NCI-H2227 (cell line): ENCODE measurements around the gene PIEZO1.

ENCODE experiments used
- DNase-seq: peaks from one replicate; lab custom pipeline; 2025; ENCODE audit not compliant: unreplicated experiment; lab: John Stamatoyannopoulos, UW

The PIEZO1 gene

DNA sequence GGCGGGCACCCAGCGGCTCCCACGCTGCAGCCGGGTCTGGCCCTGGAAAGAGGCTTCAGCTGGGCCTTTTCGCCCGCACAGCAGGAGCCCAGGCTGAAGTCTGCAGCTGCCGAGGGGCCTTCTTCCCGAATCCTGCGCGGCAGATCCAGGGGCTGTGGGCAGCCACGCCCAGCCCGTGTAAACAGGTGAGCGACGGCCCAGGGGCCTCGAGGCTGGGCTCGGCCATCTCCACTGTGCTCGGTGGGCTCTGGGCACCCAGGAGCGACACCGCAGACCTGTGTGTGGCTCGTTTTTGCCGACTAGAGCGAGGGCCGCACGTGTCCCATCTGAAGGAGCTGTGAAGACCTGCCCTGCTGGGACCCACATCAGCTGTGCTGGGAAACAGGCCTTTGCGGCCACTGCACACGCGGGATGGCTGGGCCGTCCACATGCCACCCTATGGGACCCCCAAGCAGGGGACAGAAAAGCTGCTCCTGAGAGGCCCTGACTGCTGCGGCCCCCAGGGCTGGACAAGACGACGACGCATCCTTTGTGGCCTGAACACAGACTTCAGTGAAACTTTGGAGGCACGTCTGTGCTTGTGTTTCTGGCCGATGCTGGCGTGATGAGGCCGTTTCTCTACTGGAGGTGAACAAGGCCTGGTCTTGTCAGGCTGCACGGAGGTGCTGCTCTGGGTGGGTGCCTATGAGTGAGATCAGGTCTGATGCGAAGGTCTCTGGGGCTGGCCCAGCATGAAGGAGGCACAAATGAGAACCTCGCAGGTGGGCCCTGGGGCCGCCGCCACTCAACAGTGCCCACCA, 31.9 kb upstream of the PIEZO1 start:
- no peak for DNase-seq

DNA sequence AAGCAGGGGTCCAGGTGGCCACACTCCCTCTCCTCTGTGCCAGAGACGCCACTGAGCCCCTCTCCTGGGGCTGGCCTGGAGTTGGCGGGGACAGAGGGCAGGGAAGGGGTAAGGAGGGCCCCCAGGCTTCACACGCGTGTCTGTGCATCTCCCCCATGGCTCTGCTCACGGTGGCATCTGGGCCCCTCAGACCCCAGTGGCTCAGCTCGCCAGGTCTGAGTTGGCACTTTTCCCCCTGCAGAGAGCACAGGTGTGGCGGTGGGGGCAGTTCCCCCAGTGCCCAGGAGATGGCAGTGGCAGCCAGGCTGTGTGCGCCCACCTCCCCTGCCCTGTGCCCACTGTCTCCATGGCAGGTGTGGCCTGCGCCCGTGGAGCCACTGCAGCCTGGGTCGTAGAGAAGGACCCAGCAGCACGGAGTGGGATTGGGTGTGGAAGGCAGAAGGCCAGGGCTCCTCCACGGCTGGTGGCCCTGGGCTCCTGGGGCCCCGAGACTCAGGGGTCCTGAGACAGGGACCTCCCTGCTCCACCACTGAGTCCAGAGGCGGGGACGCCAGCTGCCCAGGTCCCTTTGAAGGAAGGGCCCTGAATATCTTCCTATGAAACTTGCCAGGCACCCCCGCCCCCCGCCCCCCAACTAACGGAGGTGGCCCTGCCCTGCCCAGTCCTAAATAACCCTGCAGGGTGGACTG, 31.0 kb upstream of the PIEZO1 start:
- peak; percentile 33 for DNase-seq

DNA sequence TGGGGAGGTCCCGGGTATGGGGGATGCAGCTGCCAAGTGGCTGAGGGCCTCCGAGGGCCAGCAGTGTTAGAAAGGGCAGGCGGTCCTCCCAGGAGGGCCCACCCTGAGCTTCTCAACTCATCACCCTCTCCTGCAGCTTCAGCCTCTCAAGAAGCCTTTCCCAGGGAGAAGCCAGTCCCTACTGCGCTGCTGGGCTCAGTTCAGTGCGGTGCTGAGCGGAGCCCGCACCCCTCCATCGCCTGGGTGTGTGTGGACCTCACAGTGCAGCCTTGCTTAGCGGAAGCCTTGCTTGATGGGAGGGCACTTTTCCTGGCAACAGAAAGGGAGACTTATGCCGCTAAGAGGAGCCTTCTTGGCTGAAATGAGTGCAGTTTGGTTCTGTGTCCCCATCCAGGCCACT, 30.2 kb upstream of the PIEZO1 start:
- DNase-seq, result no peak

DNA sequence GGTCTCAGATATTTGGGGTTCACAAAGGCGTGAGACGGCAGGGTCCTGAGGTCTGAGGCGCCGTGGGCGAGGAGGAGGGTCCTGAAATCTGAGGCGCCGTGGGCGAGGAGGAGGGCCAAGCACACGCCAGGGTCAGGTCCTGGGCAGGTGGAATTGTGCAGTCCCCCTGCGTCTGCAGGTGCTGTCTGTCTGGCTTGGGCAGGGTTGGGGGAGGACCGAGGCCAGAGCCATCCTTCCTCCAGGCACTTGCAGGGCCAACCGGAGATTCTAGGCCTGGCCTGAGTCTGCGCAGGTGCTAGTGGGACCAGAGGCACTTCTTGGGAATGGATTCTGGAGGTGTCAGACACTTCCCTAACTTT, 29.1 kb upstream of the PIEZO1 start:
- DNase-seq, result no peak

DNA sequence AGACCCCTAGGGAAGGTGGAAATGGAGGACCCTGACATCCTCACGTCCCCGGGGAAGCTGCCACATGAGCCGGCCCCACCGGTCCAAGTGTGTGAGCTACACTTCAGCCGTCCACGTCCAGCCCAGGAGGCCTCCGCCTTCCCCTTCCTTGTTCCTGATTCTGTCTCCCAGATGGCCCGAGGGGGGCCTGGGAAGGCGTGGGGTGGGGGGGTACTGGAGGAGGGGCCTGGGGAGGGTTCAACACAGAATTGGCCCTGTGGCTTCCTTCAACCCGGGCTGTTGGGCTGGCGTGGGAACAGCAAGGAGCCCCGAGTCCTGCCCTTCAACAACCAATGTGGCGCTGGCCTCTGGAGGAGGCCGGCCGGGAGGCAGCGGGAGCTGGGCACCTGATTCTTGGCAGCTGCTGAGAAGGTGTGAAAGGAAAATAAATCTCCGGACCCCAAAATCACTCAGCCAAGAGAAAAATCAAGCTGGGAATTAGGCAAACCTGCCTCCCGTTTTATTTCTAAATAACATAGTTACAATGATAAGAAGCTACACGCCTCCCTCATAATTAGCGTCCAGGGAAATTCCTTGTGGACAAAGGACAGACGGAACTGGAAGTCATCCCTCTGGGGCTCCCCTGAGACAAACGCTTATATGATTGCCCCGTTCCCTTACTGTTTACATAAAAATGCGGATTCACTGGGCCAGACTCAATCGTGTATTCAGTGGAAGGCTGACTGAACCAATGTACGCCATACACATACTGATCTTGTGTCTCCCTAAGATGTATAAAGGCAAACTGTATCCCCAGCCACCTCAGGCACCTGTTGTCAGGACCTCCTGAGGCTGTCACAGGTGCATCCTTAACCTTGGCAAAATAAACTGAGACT, 28.5 kb upstream of the PIEZO1 start:
- DNase-seq, result no peak

DNA sequence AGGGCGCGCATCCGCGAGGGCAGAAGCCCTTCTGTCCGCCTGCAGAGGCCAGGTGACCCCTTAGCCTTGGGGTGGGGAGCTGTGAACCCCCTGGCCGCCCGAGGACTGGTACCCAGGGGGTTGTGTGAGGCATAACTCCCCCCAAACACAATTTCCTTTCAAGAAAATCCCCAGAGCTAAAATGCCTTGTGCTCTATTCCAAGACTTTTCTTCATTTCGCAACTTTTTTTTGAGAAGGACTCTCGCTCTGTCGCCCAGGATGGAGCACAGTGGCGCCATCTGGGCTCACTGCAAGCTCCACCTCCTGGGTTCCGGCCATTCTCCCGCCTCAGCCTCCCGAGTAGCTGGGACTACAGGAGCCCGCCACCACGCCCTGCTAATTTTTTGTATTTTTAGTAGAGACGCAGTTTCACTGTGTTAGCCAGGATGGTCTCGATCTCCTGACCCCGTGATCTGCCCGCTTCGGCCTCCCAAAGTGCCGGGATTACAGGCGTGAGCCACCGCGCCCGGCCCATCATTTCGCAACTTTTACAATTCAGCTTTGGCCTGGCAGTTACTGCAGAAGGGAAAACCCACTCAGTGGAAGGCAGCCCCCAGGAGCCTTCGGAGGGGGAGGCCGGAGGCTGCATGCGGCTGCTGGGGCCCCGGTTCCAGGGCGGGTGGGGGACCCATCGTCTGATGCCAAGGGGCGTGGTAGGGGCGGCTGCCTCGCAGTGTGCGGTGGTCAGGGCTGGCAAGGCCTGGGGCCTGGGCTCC, 27.7 kb upstream of the PIEZO1 start:
- peak; percentile 40 for DNase-seq

DNA sequence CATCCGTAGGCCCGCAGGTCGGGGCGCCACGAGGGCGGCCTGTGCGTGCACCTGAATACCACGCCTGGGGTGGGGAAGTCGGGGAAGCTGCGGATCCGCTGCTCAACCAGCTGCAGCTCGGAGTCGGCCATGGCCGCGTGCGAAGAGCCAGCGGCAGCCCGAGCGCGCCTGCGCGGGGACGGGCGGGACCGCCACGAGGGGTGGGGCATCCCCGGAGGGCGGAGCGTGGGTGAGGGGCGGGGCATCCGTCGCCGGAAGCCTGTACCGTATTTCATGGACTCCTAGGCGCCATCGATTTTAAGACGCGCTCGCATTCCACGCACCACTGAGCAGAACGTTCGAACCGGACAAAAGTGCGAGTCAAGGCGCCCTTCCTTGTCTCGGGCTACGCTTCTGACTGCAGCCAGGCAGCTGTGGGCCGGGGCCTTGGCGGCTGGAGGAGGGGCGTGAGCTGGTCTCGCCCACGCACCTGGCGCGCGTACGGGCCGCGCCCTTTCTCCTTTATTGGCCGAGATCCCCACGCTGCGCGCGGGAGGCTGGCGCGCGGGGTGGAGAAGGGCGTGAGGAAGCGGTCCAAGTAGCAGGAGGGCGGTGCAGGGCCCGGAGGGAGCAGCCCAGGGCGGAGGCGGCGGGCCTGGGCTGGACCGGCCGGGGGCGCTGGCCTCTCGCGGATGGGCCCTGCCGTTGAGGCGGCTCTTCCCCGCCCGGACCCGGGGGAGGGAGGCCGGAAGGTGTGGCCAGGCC, 26.9 kb upstream of the PIEZO1 start, which contains the start of gene APRT:
TSS of gene APRT (minus strand) at position 160 of the 744 bp plus-strand sequence. CDS start at position 131, 29 bp downstream.
- peak; percentile 91 for DNase-seq

DNA sequence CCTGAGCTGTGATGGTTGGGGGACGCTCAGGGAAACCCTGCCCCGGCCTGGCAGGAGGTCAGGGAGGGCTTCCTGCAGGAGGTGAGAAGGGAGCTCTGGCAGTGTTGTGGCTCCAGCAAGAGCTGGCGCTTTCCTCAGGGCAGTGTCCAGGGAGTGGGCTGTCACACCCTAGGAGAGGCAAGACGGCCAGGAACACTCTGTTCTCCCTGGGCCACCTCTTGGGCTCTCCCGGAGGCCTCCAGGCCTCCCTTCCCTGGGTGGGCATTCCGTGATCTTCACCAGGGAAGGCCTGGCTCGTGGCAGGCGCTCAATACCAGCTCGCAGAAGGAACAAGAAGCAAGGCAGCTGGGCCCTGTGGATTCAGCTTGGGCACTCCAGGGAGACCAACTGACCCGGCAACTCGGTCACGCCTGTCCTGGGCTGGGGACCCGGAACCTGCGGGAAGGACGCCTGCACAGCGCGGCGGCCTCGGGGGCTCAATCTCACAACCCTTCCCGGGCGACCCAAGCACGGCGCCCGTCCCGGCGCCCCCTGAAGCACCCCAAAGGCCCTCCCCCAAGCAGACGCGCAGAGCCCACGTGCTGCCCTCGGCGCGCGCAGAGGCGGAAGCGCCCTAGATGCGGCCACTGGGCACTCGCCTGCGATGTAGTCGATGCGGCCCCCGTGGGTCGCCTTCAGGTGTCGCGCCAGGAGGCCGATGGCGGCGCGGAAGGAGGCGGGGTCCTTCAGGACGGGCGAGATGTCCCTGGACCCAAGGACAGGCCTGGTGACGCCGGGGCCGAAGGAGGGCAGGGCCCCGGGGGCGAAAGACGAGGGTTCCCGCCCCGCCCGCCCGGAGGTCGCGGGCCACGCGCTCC, 26.1 kb upstream of the PIEZO1 start:
- DNase-seq, result peak; percentile 88

DNA sequence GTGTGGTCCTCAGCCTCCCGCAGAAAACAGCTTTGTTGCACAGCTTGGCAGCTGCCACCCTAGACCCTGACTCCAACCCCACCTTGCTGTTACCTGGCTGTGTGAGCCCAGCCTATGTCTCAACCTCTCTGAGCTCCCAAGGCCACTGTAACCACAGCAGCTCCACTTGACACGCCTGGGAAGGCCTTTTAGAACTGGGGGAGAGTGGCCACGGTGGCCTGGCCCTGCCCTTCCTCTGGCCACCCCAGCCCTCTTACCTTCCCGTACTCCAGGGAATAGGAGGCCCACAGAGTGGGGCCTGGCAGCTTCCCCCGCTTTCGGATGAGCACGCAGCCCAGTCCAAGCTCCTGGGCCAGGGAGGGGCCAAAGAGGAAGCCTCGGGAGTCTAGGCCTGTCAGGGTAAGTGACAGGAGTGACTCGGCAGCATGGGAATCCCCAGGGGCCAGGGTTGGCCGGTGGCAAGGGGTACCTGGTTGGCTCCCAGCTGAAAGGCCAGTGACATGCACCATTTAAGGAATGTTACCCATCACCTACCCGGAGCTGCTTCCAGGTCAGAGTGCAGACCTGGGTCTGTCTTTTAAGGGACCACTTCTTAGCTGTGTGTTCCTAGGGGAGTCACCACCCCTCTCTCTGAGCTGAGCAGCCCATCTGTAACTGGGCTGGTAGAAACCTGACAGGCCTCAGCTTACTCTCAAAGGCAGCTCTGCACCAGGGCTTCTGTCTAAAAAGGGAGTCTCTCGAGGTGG, 25.3 kb upstream of the PIEZO1 start:
- DNase-seq, result no peak

DNA sequence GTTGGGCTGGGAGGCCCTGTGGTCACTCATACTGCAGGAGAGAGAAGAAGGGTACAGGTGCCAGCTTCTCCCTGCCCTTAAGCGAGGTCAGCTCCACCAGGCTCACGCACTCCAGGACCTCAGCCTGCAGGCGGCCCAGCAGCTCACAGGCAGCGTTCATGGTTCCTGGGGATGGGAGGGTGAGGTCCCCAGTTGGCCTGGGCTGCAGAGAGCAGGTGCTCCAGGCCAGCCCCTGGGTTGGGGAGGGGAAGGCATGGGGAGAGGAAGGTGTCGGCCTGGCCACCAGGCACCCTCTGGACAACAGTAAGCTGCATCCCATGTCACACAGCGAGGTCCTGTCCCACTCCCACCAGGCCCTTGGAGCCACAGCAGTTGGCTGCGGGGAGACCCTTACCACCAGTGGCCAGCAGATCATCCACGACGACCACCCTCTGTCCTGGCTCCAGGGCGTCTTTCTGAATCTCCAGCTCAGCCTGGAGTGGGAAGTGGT, 24.7 kb upstream of the PIEZO1 start:
- no peak for DNase-seq

DNA sequence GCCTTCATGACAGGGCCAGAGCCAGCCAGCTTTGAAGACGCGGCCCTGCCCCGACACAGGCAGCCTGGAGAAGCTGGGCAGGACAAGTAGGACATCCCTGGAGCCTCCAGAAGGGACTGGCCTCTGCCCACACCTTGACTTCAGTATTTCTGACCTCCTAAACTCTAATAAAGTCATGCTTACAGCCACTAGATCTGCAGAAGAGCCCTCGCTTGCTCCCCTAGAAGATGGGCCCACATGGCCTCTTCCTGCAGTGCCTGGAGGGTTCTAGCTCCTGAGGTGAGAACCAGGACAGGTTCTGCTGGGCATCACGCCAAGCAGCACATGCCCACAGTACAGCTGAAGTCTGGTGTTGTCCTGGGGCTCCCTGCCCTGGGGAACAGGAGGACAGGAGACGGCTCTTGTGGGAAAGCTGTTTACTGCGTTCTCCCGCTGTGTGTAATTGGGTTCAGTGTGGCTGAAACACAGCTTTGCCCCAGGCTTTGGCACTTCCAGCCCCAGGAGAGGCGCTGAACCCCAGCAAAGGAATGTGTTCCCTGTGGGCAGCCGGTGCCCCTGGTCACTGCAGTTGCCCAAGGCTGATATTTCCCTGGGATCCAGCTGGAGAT, 24.2 kb upstream of the PIEZO1 start:
- no peak for DNase-seq

DNA sequence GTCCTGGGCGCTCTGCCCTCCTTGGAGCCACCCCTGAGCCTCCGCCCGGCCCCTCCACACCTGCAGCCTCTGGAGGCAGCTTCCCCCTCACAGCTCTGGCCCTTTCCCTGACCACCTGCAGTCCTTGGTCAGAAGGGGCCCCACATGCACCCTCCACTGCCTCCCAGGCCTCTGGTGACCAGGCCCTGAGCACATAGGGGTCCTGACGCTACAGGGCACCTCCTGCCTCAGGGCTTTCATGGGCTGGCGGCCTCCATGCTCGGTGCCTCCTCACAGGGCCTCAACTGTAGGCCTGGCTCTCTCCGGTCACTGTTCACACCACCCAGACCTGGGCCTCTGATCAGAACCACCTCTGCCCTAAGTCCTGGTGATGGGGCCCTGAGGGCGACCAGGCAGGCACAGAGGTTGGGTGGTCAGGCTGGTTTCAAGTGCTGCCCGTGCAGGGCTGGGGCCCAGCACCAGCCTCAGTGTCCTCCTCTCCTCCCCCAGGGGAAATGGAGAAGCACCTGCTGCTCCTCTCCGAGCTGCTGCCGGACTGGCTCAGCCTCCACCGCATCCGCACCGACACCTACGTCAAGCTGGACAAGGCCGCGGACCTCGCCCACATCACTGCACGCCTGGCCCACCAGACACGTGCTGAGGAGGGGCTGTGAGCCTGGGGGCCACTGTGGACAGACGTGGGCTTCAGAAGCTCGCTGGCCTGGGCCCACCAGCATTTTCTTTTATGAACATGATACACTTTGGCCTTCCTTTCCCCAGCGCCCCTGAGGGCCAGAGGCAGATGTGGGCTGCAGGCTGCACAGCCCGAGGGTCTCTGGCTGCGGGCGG, 22.8 kb upstream of the PIEZO1 start:
- DNase-seq, result no peak

DNA sequence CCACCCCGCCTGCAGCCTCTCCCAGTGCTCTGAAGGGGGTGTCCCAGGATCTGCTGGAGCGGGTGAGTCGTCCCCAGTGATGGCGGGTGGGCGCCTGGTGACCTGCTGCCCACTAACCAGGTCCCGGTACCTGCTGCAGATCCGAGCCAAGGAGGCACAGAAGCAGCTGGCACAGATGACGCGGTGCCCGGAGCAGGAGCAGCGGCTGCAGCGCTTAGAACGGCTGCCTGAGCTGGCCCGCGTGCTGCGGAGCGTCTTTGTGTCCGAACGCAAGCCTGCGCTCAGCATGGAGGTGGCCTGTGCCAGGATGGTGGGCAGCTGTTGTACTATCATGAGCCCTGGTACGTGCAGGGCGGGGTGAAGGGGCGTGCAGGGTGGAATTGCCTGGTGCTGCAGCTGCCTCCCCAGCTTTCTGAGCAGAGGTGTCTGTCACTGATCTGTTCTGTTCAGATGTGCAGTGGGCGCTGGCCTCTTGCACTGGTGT, 22.2 kb upstream of the PIEZO1 start:
- DNase-seq, result no peak

DNA sequence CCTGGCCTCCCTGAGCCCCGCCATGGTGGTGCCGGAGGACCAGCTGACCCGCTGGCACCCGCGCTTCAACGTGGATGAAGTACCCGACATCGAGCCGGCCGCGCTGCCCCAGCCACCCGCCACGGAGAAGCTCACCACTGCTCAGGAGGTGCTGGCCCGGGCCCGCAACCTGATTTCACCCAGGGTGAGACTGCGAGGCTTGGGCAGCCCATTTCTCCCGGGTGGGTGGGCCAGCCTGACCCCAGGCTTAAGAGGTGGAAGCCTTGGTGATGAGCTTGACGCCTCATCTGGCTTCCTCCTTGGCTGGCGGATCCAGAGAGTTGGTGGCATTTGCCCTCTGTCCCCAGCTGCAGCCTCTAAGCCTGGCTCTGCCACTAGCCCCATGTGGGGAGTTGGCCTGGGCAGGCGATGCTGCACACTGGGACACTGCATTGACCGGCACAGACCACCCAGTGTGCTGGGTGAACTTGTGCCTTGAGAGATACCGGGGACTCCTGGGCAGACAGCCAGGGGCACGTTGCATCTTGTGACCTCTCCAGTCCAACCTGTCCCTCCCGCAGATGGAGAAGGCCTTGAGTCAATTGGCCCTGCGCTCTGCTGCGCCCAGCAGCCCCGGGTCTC, 21.6 kb upstream of the PIEZO1 start:
- no peak for DNase-seq

DNA sequence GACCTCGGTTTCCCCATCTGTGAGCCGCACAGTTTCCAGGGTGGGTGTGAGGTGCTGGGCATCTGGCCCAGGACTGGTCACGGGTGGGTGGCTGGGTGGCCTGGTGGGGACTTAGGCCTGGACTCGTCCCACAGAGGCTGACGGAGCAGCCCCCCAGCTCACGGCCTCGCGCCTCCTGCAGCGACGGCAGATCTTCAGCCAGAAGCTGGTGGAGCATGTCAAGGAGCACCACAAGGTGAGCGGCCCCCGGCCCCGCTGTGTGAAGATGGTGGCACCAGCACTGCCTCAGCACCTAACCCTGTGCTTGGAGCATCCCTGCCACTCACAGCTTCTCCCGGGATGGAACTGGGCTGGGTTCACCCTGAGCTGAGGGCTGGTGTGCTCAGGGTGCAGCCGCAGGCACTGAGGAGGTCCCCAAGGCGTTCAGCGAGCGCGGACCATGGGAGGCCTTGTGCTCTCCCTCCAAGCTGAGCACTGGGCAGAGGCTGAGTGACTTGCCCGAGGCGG, 20.9 kb upstream of the PIEZO1 start:
- DNase-seq, result no peak

DNA sequence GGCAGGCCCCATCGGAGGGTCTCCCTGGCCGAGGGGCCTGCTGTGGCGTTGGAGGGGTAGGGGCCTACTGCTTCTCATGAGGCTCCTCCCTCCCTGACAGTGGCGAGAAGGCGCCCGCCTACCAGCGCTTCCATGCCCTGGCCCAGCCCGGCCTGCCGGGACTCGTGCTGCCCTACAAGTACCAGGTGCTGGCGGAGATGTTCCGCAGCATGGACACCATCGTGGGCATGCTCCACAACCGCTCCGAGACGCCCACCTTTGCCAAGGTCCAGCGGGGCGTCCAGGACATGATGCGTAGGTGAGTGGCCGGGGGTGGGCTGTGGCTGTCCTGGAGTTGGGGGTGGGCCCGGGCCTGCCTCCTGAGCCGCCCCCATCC, 20.3 kb upstream of the PIEZO1 start:
- DNase-seq, result peak; percentile 17
